DND-41 (cell line): ENCODE measurements around the gene FAAH.

ENCODE experiments used
- ATAC-seq: fragments of 200-7000 bp; cut with Tn5 transposase; 3 replicates; pipeline ENCODE4 v1.9.1; 2021; ENCODE audit warnings: low read depth; ENCODE audit not compliant: insufficient read depth
- DNase-seq: peaks from one replicate; pipeline ENCODE4 v3.0.0-alpha.2; 2020
- H2AFZ ChIP-seq: 2 replicates; pipeline ENCODE4 v1.6.0; 2012; ENCODE audit warnings: low read depth, low read length
- H3K27ac ChIP-seq: 2 replicates; pipeline ENCODE4 v1.5.1; 2012; ENCODE audit warnings: low read length, inconsistent platforms
- H3K27me3 ChIP-seq: fragments of 200-600 bp; sonication (generic); 2 replicates; pipeline ENCODE4 v1.6.0; 2012; ENCODE audit warnings: low read length, mild to moderate bottlenecking, inconsistent platforms; ENCODE audit not compliant: insufficient read depth, poor library complexity
- H3K36me3 ChIP-seq: 2 replicates; pipeline ENCODE4 v1.5.1; 2012; ENCODE audit warnings: low read length, inconsistent platforms; ENCODE audit not compliant: insufficient read depth
- H3K4me1 ChIP-seq: 2 replicates; pipeline ENCODE4 v1.5.1; 2012; ENCODE audit warnings: mild to moderate bottlenecking, low read length; ENCODE audit not compliant: insufficient read depth
- H3K4me2 ChIP-seq: 2 replicates; pipeline ENCODE4 v1.6.0; 2012; ENCODE audit warnings: mild to moderate bottlenecking, moderate library complexity, low read length, inconsistent platforms; ENCODE audit not compliant: insufficient read depth
- H3K4me3 ChIP-seq, 2 experiments: fragments of 200-600 bp in 1 of 2; shearing (Covaris generic) in 1 of 2; 2 replicates each; pipeline ENCODE4 v1.5.1; 2012 to 2016; ENCODE audit warnings: inconsistent platforms in 2 of 2, low read length in 2 of 2, mild to moderate bottlenecking in 2 of 2, low read depth in 1 of 2, moderate library complexity in 1 of 2
- H3K79me2 ChIP-seq: 2 replicates; pipeline ENCODE4 v1.6.0; 2012; ENCODE audit warnings: low read length, inconsistent platforms; ENCODE audit not compliant: insufficient read depth
- H3K9ac ChIP-seq: 2 replicates; pipeline ENCODE4 v1.6.0; 2012; ENCODE audit warnings: low read depth, mild to moderate bottlenecking, inconsistent platforms, low read length, moderate library complexity
- H3K9me3 ChIP-seq: 2 replicates; pipeline ENCODE4 v1.5.1; 2012; ENCODE audit warnings: low read length, moderate library complexity, mild to moderate bottlenecking, inconsistent platforms; ENCODE audit not compliant: insufficient read depth, severe bottlenecking
- H4K20me1 ChIP-seq: 2 replicates; pipeline ENCODE4 v1.6.0; 2012; ENCODE audit warnings: low read length; ENCODE audit not compliant: insufficient read depth
- EZH2 ChIP-seq: IDR thresholded peaks from 3 replicates; pipeline ENCODE4 v1.6.1; 2012; ENCODE audit warnings: borderline replicate concordance, low read depth, mild to moderate bottlenecking, moderate library complexity, low read length, inconsistent platforms; ENCODE audit not compliant: severe bottlenecking
- TF ChIP-seq, protein P1 (sequence below): IDR thresholded peaks from 2 replicates; pipeline ENCODE4 v1.5.1; 2012; ENCODE audit warnings: borderline replicate concordance, low read length, moderate library complexity, mild to moderate bottlenecking; ENCODE audit not compliant: poor library complexity, severe bottlenecking; ENCODE audit errors: extremely low read depth

Gene FAAH

DNA sequence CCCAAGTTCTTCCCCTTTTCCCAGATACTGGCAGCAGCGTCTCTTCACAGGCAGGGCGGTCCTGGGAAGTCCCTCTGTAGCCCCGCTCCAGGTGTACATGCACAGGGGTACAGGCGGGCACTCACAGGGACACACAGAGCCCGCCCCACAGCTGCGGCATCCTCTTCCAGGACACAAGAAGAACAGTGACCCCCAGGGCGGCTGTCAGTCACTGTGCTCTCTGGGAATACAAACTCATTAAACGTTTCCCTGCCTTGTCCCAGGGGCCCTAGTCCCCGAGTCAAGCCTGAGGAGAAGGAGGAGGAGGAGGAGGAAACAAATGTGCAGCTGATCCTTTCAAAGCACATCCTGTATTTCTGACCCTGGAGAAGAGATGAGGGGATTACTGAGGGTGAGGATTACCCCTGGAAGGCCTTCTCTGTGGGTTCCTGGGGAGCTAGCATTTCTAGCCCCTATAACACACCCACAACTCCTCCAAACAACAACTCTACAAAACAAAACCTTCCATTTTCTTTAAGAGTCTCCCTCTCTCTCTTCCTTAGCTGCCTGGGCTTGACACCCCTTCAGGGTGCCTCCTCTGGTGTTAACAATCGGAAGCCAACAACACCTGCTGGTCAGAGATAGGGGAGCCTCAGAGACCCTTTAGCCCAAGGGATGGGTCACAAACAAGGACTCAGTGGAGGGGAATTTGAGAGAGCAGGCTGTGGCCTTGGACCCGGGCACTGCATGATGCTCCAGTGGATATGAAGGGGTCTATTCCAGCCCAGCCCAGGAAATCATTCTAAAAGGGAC lies 67.1 kb downstream of the FAAH start:
- H3K4me1 ChIP-seq: no peaks in the 10 kb centered on the region
- 0 out of 2 replicates have a peak, but pooled peaks cover 5% of the 10 kb centered on the region for H4K20me1 ChIP-seq
- TF ChIP-seq, protein P1, sequence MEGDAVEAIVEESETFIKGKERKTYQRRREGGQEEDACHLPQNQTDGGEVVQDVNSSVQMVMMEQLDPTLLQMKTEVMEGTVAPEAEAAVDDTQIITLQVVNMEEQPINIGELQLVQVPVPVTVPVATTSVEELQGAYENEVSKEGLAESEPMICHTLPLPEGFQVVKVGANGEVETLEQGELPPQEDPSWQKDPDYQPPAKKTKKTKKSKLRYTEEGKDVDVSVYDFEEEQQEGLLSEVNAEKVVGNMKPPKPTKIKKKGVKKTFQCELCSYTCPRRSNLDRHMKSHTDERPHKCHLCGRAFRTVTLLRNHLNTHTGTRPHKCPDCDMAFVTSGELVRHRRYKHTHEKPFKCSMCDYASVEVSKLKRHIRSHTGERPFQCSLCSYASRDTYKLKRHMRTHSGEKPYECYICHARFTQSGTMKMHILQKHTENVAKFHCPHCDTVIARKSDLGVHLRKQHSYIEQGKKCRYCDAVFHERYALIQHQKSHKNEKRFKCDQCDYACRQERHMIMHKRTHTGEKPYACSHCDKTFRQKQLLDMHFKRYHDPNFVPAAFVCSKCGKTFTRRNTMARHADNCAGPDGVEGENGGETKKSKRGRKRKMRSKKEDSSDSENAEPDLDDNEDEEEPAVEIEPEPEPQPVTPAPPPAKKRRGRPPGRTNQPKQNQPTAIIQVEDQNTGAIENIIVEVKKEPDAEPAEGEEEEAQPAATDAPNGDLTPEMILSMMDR: no peak
- TF ChIP-seq EZH2: no peak
- DNase-seq (no peak), ATAC-seq (no peak)
- H3K9me3 ChIP-seq: no peaks in the 10 kb centered on the region
- H3K9ac ChIP-seq: no peak overlapping the region
- H3K27me3 ChIP-seq: peaks cover 76% of the 10 kb centered on the region
- H3K27ac ChIP-seq: no peak overlapping the region
- H2AFZ ChIP-seq: no peak overlapping the region
- no peaks in the 10 kb centered on the region for H3K79me2 ChIP-seq
- H3K4me2 ChIP-seq: no peak overlapping the region
- H3K36me3 ChIP-seq: no peaks in the 10 kb centered on the region
- no peak overlapping the region for H3K4me3 ChIP-seq

DNA sequence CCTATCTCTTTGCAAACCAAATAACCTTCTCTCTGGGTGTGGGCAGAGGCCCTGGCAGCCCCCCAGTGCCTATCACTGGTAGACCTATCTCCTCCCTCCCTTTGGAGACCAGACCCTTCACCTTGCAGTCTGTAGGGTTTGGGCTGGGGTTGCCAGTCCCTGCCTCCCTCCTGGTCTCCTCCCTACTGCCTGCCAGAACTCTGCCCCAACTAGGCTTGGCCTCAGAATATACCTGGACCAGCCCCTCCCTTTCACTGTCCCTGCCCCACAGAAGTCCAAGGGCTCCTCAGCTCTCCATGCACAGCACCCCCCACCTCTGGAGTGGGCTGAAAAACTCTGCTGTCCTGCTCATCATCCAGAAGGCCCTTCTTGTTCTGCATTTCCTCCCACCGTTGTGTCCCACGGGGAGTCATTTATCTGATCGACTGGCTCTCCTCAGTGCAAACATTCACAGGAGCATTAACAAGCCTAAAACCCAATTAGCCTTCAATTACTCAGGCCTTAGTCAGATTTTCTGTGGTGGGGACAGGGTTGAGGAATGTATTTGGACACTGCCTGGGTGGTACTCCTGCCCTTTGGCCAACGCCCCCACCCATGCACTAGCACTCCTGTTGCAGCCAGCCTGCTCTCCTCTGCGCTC lies 67.8 kb downstream of the FAAH start:
- no peak for ATAC-seq
- H3K36me3 ChIP-seq: no peaks in the 10 kb centered on the region
- peaks cover 80% of the 10 kb centered on the region for H3K27me3 ChIP-seq

More for the DNA sequence above, 67.8 kb downstream of the FAAH start:
- no peaks in the 10 kb centered on the region for H3K9me3 ChIP-seq
- H4K20me1 ChIP-seq: peaks cover 7% of the 10 kb centered on the region; the same call in 1 of the 2 replicates
- H3K4me1 ChIP-seq: peaks cover 2% of the 10 kb centered on the region; the same call in 1 of the 2 replicates
- H2AFZ ChIP-seq: no peak overlapping the region
- no peaks in the 10 kb centered on the region for H3K79me2 ChIP-seq
- no peak overlapping the region for H3K9ac ChIP-seq
- H3K4me2 ChIP-seq: no peak overlapping the region
- no peak overlapping the region for H3K27ac ChIP-seq
- no peak overlapping the region for H3K4me3 ChIP-seq
- TF ChIP-seq, protein P1: no peak
- no peak for TF ChIP-seq EZH2
- no peak for DNase-seq
